Daoy (cell line): ENCODE data around the gene SLC4A1. TPM values are rescaled to one million over a fixed set of nuclear protein-coding genes. Genes with fewer than 3 reads are reported as not detected.

Experiments
- DNase-seq: peaks from one replicate; pipeline ENCODE4 v3.0.0-alpha.2; 2015; ENCODE audit warnings: low read depth
- total RNA-seq: library from RNA; depleted of rRNA; stranded (reverse); fragments of >200 nt; shearing (Covaris generic); gene quantifications from 2 replicates; pipeline ENCODE4 v1.2.3, GENCODE V29; 2014

The SLC4A1 gene
- total RNA-seq, 1 experiment from 2014 or later = not detected

GRCh38 chr17:44220213-44221083 is 47.5 kb downstream of the SLC4A1 start:
- peak; percentile 56 for DNase-seq

GRCh38 chr17:44219616-44220212 is 48.2 kb downstream of the SLC4A1 start, which contains the start of gene UBTF:
UBTF (minus strand) TSS chr17:44219675; CDS start chr17:44218229, 1,446 bp downstream.
- peak; percentile 70 for DNase-seq

- DNase-seq = peak; percentile 77
These were observed 48.8 kb downstream of the SLC4A1 start for GRCh38 chr17:44219108-44219615.

GRCh38 chr17:44218344-44219107 is 49.4 kb downstream of the SLC4A1 start:
- peak; percentile 92 for DNase-seq

GRCh38 chr17:44217738-44218343 is 50.1 kb downstream of the SLC4A1 start:
- no peak for DNase-seq

GRCh38 chr17:44216694-44217093 is 51.2 kb downstream of the SLC4A1 start:
- DNase-seq = no peak

GRCh38 chr17:44216173-44216572 is 51.8 kb downstream of the SLC4A1 start:
- no peak for DNase-seq

GRCh38 chr17:44214896-44215295 is 53.0 kb downstream of the SLC4A1 start:
- DNase-seq = no peak

- DNase-seq = no peak
These were observed 53.8 kb downstream of the SLC4A1 start for GRCh38 chr17:44214230-44214494.

GRCh38 chr17:44213403-44214229 is 54.3 kb downstream of the SLC4A1 start:
- DNase-seq = no peak

GRCh38 chr17:44212507-44213402 is 55.2 kb downstream of the SLC4A1 start:
- no peak for DNase-seq

- DNase-seq = no peak
These were observed 56.4 kb downstream of the SLC4A1 start for GRCh38 chr17:44211281-44212265.

GRCh38 chr17:44210342-44211192 is 57.4 kb downstream of the SLC4A1 start:
- DNase-seq = peak; percentile 86

GRCh38 chr17:44209786-44210341 is 58.1 kb downstream of the SLC4A1 start:
- DNase-seq = no peak

GRCh38 chr17:44207743-44208142 is 60.2 kb downstream of the SLC4A1 start:
- no peak for DNase-seq

GRCh38 chr17:44207319-44207718 is 60.6 kb downstream of the SLC4A1 start:
- DNase-seq = no peak

GRCh38 chr17:44206825-44207155 is 61.1 kb downstream of the SLC4A1 start:
- no peak for DNase-seq
